SJCRH30 (cell line): Measurements from ENCODE around the gene CACNA2D3. TPM values are rescaled to one million over a fixed set of nuclear protein-coding genes. Genes with fewer than 3 reads are reported as not detected.

Source experiments
- DNase-seq, 2 experiments: peaks; one replicate each; pipeline ENCODE4 v3.0.0-alpha.2; 2015 to 2020
- H3K27ac ChIP-seq: fragments of 250-450 bp; sonication (Bioruptor Pico); 2 replicates; pipeline ENCODE4 v1.5.1; 2020; ENCODE audit warnings: mild to moderate bottlenecking, moderate library complexity
- H3K27me3 ChIP-seq: fragments of 250-450 bp; sonication (Bioruptor Pico); 2 replicates; pipeline ENCODE4 v1.5.1; 2020; ENCODE audit warnings: mild to moderate bottlenecking, moderate library complexity
- H3K36me3 ChIP-seq: fragments of 250-450 bp; sonication (Bioruptor Pico); 2 replicates; pipeline ENCODE4 v1.5.1; 2020; ENCODE audit warnings: mild to moderate bottlenecking, moderate library complexity
- H3K4me1 ChIP-seq: fragments of 250-450 bp; sonication (Bioruptor Pico); 2 replicates; pipeline ENCODE4 v1.5.1; 2020; ENCODE audit warnings: mild to moderate bottlenecking, moderate library complexity
- H3K4me3 ChIP-seq: fragments of 250-450 bp; sonication (Bioruptor Pico); 2 replicates; pipeline ENCODE4 v1.5.1; 2020; ENCODE audit warnings: mild to moderate bottlenecking, moderate library complexity
- H3K9me3 ChIP-seq: fragments of 250-450 bp; sonication (Bioruptor Pico); replicated peaks from 2 replicates; pipeline ENCODE4 v1.5.1; 2020; ENCODE audit warnings: mild to moderate bottlenecking, moderate library complexity
- total RNA-seq: library from RNA; depleted of rRNA; stranded (reverse); fragments of >200 nt; shearing (Covaris generic); gene quantifications from 2 replicates; pipeline ENCODE4 v1.2.3, GENCODE V29; 2014

Gene CACNA2D3
- total RNA-seq, 1 experiment from 2014 or later: 0.22 TPM

DNA sequence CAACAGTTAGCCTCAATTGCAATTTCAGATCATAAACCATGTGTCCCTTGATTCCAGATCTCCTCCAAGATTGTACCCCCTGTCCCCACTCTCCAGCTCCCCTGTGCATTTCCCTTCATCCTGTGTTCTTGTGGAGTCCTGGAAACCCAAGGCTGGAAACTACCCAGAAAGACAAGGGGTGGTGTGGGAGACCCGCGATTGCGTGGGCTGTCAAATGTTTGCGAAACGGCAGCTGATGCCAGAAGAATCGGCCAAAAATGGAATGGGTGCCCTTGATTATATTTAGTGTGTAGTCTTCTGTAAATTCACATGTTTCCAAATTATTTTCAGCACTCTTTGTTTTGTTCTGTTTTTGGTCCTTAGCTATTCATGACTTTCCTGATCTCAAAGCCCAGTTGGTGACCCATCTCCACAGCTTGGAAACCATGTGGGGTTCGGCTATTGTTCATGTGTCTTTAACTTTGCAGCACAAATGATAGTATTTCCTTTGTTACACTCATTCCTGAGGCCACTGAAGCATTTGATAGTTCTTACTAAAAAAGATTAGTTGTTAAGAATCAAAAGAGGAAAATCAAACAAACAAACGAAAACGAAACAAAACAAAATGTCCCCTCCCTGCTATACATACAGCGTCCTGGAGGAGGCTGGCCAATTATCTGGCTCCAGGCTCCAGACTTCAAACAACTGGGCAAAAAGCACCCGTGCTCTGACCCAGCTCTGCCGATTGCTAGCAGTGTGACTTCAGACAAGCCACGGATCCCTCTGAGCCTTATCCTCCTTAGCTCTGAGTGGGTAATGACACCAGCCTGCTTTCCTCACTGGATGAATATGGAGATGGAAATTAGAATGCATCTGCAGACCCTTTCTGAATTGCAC is 120.9 kb downstream of the CACNA2D3 start:
- Histone ChIP-seq H3K27me3 (no peaks in the 10 kb centered on the region), H3K4me1 (no peaks in the 10 kb centered on the region), H3K9me3 (no peaks in the 10 kb centered on the region), H3K36me3 (no peaks in the 10 kb centered on the region), H3K27ac (no peak overlapping the region), H3K4me3 (no peak overlapping the region)
- DNase-seq: no peak

DNA sequence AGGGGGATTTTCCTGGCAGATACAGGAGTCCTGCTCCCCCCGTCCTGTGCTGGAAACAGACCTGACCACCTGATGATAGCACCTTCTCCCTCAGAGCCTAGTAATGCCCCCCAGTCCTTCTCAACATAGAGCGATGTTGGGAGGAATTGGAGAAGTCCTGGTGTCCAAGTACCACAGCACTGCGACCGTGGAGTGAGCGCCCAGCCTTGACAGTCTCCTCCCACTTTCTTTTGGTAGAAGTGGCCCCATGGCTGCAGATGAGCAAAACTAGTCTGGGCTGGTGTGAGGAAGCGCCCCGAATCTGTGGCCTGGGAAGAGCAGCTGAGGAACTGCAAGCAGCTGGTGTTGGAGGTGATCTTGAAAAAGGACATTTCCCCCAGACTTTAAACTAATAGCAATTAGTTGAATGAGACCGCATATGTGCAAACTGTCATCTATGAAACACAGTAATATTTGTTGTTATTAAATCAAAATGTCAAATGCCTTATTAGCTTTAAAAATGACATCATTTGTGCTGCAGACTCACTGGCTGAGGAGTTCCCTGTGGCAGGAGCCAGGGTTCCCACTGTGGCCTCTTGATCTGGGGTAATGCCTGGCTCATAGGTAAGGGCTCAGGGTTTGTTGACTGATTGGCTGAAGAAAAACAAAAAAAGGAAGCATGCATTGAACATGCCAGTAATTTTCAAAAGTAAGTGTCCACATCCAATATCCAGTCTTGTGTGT is 121.8 kb downstream of the CACNA2D3 start:
- H3K9me3 ChIP-seq: no peaks in the 10 kb centered on the region
- no peak overlapping the region for H3K27ac ChIP-seq
- H3K36me3 ChIP-seq: no peaks in the 10 kb centered on the region
- no peaks in the 10 kb centered on the region for H3K27me3 ChIP-seq
- no peaks in the 10 kb centered on the region for H3K4me1 ChIP-seq
- H3K4me3 ChIP-seq: no peak overlapping the region
- DNase-seq: no peak

DNA sequence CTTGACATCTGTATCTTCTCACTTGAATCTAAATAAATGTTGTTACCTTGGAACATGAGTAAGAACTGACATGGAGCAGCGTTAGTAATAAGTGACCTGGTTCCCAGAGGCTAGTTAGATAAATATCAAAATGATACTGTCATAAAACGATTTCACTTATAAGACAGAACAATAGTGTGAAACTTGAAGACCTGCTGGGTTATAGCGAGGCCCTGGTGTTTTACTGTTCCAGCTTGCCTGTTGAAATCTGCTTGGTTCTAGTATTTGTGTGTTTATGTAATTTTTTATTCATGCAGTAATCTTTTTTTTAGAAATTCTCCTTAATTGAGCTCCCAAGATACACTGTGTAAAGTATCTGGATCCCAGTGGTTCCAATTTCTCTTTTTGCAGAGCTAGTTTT is 129.4 kb downstream of the CACNA2D3 start:
- Histone ChIP-seq H3K4me3 (no peak overlapping the region), H3K4me1 (no peaks in the 10 kb centered on the region), H3K27me3 (no peaks in the 10 kb centered on the region), H3K27ac (no peak overlapping the region), H3K9me3 (no peaks in the 10 kb centered on the region), H3K36me3 (no peaks in the 10 kb centered on the region)
- no peak for DNase-seq

DNA sequence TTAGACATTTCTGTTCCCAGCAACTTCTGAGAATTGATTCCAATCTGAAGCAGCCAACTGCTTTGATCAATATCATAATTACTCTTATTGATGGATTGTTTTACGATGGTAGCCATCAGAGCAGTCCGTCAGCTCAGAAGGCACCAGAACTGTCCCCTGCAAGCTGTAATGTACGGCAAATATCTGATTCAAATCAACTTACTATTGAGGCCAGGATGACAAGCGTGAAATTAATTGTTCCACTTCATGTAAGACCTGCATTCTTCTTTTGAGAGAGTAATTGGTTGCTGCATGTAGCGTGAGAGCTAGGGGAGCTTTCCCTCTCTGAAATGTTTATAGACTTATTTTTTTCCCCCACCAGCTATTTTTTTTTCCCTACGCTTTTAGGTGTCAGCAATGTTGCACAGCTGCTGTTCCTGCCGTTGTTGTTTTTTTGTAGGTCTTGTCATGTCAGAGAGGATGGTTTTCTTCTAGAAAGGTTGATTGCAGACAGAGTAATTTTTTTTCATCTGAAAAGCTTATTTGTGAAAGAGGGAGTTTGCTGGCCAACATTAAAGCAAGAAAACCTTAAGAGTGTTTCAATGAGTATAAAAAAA is 134.9 kb downstream of the CACNA2D3 start:
- peak in 1 of 2 experiments; percentile 14 for DNase-seq
- no peak overlapping the region for H3K27ac ChIP-seq

DNA sequence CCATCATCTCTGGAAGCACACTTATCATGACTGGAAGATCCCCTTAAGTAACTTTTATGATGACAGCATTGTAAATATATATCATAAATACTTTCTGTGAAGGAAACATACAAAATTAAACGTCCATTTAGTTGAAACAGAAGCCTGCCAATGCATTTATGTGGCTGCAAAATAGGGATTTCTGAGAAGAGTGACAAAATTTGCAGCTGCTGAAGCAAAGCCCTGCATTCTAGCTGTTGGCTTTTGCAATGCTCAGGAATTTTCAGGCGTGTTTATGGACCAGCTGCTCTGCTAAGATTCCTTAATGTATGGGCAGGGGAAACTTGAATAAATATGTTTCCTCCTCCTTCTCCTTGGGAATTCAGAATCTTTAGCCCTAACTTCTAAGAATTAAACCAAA is 137.3 kb downstream of the CACNA2D3 start:
- no peaks in the 10 kb centered on the region for H3K4me1 ChIP-seq
- no peak overlapping the region for H3K27ac ChIP-seq
- H3K27me3 ChIP-seq: no peaks in the 10 kb centered on the region
- H3K4me3 ChIP-seq: no peak overlapping the region
- DNase-seq: no peak
- no peaks in the 10 kb centered on the region for H3K36me3 ChIP-seq
- H3K9me3 ChIP-seq: no peaks in the 10 kb centered on the region

More for the DNA sequence above, 134.9 kb downstream of the CACNA2D3 start:
- no peaks in the 10 kb centered on the region for H3K27me3 ChIP-seq
- H3K36me3 ChIP-seq: no peaks in the 10 kb centered on the region
- no peak overlapping the region for H3K4me3 ChIP-seq
- H3K9me3 ChIP-seq: no peaks in the 10 kb centered on the region
- H3K4me1 ChIP-seq: no peaks in the 10 kb centered on the region

DNA sequence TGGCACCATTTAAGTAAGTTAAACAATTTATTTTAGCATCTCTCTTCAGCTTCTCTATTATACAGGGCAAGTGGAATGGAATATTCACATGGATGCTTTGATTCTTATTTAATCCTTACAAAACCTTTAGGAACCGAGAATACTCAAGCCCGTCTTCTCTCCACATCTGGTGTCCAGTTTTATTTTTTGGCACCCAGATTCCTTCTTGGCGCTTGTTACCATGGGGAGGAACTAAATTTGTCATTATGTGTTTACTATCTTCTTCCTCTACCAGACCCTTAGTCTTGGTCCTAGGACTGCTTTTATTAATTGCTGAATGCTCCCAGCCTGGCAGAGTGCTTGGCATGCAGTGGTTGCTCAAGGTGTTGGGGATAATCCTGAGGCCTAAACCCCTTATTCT is 138.8 kb downstream of the CACNA2D3 start:
- DNase-seq: no peak
- Histone ChIP-seq H3K4me3 (no peak overlapping the region), H3K27me3 (no peaks in the 10 kb centered on the region), H3K27ac (no peak overlapping the region), H3K9me3 (no peaks in the 10 kb centered on the region), H3K4me1 (no peaks in the 10 kb centered on the region), H3K36me3 (no peaks in the 10 kb centered on the region)

DNA sequence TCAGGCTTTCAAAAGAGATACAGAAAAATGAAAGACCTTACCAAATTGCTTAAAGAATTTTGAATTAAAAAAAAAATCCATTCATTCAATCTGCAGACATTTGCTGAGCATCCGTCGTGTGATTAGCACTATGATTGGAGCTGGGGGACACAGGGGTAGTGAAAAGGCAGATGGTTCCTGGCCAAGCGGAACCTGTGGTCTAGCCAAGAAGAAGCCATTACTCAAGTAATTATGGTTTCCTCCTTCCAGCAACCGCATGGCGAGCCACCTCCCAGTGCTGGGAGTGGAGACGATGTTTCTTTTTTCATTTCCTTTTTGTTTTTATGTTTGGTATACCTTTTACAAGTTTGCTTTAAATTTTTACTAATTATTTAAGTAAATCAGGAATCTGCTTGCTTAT is 140.2 kb downstream of the CACNA2D3 start:
- DNase-seq: no peak
- Histone ChIP-seq H3K27ac (no peak overlapping the region), H3K4me1 (no peaks in the 10 kb centered on the region), H3K4me3 (no peak overlapping the region), H3K9me3 (no peaks in the 10 kb centered on the region), H3K36me3 (no peaks in the 10 kb centered on the region), H3K27me3 (no peaks in the 10 kb centered on the region)

DNA sequence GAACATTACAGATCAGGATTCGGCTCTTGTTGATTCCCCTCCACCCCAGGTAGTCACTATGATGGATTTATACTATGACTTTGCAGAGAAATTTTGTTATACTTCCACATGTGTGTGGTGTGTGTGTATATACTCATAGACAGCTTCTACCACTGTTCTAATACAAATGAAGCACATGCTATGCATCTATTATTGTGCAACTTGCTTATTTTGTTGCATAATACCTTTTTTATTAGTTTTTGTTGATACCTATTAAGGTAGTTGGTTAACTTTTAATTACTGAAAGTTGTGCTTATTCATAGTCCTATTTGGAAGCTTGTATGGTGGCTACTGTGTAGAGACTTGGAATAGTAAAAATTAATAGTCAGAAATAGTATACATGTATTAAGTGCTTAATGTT is 140.6 kb downstream of the CACNA2D3 start:
- Histone ChIP-seq H3K9me3 (no peaks in the 10 kb centered on the region), H3K4me1 (no peaks in the 10 kb centered on the region), H3K4me3 (no peak overlapping the region), H3K27me3 (no peaks in the 10 kb centered on the region), H3K27ac (no peak overlapping the region), H3K36me3 (no peaks in the 10 kb centered on the region)
- no peak for DNase-seq

DNA sequence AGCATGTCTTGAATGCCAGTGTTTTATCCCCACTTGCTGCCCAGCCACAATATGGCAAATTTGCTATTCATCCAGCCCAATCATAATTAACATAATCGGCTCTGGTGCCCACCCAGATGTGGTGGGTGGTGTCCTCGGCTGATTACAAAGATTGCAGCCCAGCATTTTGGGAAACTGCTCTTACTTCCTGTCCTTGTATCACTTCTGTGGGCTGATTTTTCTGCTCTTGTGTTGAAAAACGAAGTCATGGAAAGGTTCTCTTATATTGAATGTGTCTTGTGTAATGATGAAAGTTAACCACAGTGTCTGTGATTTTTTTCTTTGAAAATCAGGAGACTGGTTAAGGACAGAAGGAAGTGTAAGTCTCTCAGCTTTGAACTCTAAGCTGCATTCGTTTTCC is 141.7 kb downstream of the CACNA2D3 start:
- no peak overlapping the region for H3K4me3 ChIP-seq
- no peaks in the 10 kb centered on the region for H3K36me3 ChIP-seq
- no peak for DNase-seq
- H3K27me3 ChIP-seq: no peaks in the 10 kb centered on the region
- H3K4me1 ChIP-seq: no peaks in the 10 kb centered on the region
- no peak overlapping the region for H3K27ac ChIP-seq
- no peaks in the 10 kb centered on the region for H3K9me3 ChIP-seq

DNA sequence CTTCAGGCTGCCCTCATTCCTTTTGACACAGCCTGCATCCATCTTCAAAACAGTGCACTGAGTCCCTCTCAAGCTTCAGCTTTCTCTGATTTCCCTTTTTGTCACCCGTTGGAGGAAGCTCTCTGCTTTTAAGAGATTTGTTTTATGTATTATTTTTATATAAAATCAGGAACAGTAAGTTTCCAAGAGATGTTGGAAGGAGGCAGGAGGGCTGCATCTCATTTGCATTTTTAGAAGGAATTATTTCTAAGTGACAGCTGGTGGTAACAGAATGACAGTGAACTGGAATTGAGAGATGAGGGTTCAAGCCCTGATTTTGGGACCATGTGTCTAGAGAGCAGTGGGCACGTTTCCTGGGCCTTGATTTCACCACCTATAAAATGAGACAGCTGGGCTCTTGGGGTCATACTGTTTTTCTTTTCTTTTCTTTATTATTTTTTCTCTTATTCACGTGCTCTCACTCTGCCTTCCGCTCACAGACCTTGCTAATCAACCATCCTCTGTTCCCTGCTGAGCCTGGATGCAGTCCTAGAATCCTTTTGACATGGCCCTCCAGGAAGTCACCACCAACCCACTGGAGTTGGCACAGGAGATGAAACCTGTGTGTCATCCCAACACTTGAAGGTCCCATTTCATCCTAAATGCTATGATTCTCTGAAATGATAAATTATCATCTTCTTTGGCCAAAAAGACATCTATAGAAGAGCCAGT is 148.6 kb downstream of the CACNA2D3 start:
- no peaks in the 10 kb centered on the region for H3K4me1 ChIP-seq
- H3K36me3 ChIP-seq: no peaks in the 10 kb centered on the region
- no peak overlapping the region for H3K27ac ChIP-seq
- H3K9me3 ChIP-seq: no peaks in the 10 kb centered on the region
- H3K4me3 ChIP-seq: no peak overlapping the region
- no peaks in the 10 kb centered on the region for H3K27me3 ChIP-seq
- no peak for DNase-seq

DNA sequence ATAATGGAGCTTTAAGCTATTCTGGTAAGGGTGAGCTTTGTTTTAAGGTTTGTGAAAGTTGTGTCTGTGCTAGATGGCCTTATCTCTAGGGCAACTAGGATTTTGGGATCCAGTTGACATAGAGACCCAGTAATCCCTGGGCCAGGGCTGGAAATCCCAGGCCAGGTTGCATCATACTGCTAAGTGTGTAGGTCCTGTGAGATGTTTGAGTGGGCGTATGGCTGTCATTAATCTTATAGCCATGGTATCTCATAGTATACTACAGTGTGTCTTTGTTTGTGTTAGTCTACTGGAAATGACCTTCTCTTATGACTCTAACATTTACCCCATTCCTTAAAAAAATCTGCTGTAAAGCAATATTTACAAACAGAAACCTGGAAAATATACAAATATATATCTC is 151.4 kb downstream of the CACNA2D3 start:
- H3K36me3 ChIP-seq: no peaks in the 10 kb centered on the region
- no peak for DNase-seq
- no peak overlapping the region for H3K27ac ChIP-seq
- no peaks in the 10 kb centered on the region for H3K4me1 ChIP-seq
- no peak overlapping the region for H3K4me3 ChIP-seq
- H3K9me3 ChIP-seq: no peaks in the 10 kb centered on the region
- H3K27me3 ChIP-seq: no peaks in the 10 kb centered on the region

DNA sequence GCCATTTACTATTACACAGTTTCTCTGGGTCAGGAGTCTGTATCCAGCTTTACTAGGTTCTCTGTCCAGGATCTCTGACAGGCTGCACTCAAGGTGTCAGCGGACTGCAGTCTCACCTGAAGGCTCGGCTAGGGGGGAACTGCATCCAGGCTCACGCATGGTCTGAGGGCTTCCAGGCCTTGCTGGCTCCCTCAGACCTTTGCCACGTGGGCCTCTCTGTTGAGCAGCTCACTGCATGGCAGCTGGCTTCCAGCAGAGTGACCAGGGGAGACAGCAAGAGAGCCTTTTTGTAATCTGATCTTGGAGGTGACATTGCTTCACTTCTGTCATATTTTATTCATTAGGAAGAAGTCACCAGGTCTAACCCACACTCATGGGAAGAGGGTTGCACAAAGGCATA is 152.3 kb downstream of the CACNA2D3 start:
- Histone ChIP-seq H3K9me3 (no peaks in the 10 kb centered on the region), H3K27me3 (no peaks in the 10 kb centered on the region), H3K4me1 (no peaks in the 10 kb centered on the region), H3K27ac (no peak overlapping the region), H3K36me3 (no peaks in the 10 kb centered on the region), H3K4me3 (no peak overlapping the region)
- DNase-seq: no peak

DNA sequence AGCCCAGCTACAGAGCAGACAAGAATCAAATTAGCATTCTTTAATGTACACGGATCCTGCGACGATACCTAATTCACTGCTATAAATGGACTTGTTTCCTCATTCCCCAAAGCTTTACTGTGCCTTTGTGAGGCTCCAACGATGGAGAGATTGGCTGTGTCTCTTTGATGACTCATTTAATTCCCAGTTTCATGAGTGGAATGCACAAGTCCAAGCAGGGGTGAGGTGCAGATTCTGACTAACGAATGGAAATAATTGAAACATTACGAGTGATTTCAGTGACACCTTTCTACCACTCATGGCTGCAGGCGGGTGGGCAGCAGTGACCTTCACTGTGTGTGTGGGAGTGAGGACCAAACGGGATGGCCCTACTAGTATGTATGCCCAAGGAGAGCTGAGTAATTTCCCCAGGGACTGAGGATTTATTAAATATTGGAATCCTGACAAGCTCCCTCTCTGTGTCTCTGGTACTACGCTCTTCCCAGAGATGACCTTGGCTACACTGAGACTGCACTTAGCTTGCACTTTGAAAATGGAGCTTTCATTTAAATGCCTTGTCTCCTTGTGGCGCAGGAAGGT is 156.7 kb downstream of the CACNA2D3 start:
- Histone ChIP-seq H3K27me3 (no peaks in the 10 kb centered on the region), H3K4me1 (no peaks in the 10 kb centered on the region), H3K27ac (no peak overlapping the region), H3K4me3 (no peak overlapping the region), H3K36me3 (no peaks in the 10 kb centered on the region), H3K9me3 (no peaks in the 10 kb centered on the region)
- DNase-seq: no peak

DNA sequence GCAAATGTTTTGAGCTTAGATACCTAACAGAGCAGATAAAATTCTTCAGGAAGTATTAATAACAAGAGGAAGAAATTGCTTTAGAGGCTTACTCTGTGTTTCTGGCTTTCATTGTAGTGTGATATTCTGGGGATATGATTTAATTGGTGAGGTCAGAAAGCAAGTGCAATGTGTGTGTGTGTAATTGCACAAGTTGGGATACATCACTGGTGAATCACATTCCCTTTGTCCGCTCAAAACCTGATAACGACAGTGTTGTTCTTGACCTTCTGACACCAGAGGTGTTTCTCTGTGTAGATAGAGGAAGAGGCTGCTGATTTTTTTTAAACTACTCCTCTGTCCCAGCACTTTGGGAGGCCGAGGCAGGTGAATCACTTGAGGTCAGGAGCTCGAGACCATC is 161.1 kb downstream of the CACNA2D3 start:
- no peak overlapping the region for H3K4me3 ChIP-seq
- no peak overlapping the region for H3K27ac ChIP-seq
- no peaks in the 10 kb centered on the region for H3K4me1 ChIP-seq
- no peaks in the 10 kb centered on the region for H3K36me3 ChIP-seq
- DNase-seq: no peak
- no peaks in the 10 kb centered on the region for H3K9me3 ChIP-seq
- H3K27me3 ChIP-seq: no peaks in the 10 kb centered on the region
